ENCODE measurements around the gene MAP2K3.

DNA sequence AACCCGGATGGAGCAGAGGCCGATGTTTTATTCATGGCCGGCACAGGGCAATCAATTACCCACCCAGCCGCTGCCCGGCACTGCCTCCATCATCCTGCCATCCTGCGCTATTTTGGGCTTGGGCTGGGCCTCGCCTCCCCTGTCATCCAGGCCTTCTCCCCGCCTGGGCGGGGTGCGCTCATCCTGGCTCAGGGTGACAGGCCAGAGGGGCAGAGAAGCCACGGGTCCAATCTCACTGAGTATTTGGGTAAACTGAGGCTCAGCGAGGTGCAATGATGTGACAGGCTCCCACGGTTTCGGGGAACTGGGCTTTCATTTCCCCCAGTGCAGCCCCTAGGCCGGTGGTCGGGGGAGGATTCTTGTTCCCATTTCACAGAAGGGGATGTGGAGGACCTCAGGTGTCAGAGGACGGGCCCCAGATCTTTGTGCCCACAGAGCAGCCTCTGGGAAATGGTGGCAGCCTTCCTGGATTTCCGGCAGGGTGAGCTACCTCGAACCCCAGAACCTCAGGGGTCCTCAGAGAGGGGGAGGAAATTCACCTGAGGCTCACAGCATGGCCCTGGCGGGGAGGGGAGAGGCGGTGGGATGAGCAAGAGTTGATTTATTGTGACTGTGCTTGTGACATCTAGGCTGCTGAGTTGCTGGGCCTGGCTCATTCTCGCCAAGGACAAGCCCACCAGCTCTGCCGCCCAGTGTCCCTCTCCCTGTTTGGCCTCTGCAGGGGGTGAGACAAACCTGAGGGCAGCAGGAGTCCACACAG lies 67.9 kb downstream of the MAP2K3 start:
- no peak for TF ChIP-seq EZH2phosphoT487 (IDR thresholded peaks at IDR 0.05)
- TF ChIP-seq, protein P1, sequence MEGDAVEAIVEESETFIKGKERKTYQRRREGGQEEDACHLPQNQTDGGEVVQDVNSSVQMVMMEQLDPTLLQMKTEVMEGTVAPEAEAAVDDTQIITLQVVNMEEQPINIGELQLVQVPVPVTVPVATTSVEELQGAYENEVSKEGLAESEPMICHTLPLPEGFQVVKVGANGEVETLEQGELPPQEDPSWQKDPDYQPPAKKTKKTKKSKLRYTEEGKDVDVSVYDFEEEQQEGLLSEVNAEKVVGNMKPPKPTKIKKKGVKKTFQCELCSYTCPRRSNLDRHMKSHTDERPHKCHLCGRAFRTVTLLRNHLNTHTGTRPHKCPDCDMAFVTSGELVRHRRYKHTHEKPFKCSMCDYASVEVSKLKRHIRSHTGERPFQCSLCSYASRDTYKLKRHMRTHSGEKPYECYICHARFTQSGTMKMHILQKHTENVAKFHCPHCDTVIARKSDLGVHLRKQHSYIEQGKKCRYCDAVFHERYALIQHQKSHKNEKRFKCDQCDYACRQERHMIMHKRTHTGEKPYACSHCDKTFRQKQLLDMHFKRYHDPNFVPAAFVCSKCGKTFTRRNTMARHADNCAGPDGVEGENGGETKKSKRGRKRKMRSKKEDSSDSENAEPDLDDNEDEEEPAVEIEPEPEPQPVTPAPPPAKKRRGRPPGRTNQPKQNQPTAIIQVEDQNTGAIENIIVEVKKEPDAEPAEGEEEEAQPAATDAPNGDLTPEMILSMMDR (IDR thresholded peaks at IDR 0.05): no peak
- TF ChIP-seq EZH2 (IDR thresholded peaks at IDR 0.05): no peak
